Kidney (tissue), 14 donors: Measurements from ENCODE around the gene SPEG. TPM values are rescaled to one million over a fixed set of nuclear protein-coding genes. Genes with fewer than 3 reads are reported as not detected.

ENCODE experiments used
- DNase-seq, 5 donors: peaks; one replicate each; pipeline ENCODE4 v3.0.0-alpha.2; 2013 to 2020
- FAIRE-seq: peaks from 2 replicates; lab custom pipeline; 2012; peaks lifted over from hg19 to GRCh38; lab: Jason Lieb, UNC
- H3K27ac ChIP-seq, 2 donors: one replicate each; pipeline ENCODE4 v1.7.0; 2013; ENCODE audit warnings: low read depth in 2 of 2, low read length in 2 of 2, inconsistent platforms in 1 of 2
- H3K27me3 ChIP-seq: one replicate; pipeline ENCODE4 v1.7.1; 2013; ENCODE audit warnings: low read length, inconsistent platforms; ENCODE audit not compliant: control insufficient read depth, insufficient read depth
- H3K36me3 ChIP-seq, 3 donors: one replicate each; pipeline versions ENCODE4 v1.7.0 to v1.7.1; 2013; ENCODE audit warnings: low read length in 3 of 3, control low read depth in 1 of 3, inconsistent platforms in 1 of 3; ENCODE audit not compliant: insufficient read depth in 3 of 3, control insufficient read depth in 2 of 3
- H3K4me1 ChIP-seq, 3 donors: one replicate each; pipeline versions ENCODE4 v1.7.0 to v1.7.1; 2013; ENCODE audit warnings: low read length in 3 of 3, inconsistent platforms in 1 of 3, low read depth in 1 of 3; ENCODE audit not compliant: control insufficient read depth in 2 of 3, insufficient read depth in 2 of 3
- H3K4me3 ChIP-seq, 3 donors: one replicate each; pipeline versions ENCODE4 v1.7.0 to v1.8.1; 2013; ENCODE audit warnings: low read length in 3 of 3, control low read depth in 1 of 3, inconsistent platforms in 1 of 3
- H3K9ac ChIP-seq, 3 donors: one replicate each; pipeline versions ENCODE4 v1.7.0 to v1.7.1; 2013; ENCODE audit warnings: low read length in 3 of 3, control low read depth in 1 of 3, inconsistent platforms in 1 of 3
- H3K9me3 ChIP-seq, 3 donors: one replicate each; pipeline versions ENCODE4 v1.7.0 to v1.7.1; 2013; ENCODE audit warnings: low read length in 3 of 3, control low read depth in 1 of 3, inconsistent platforms in 1 of 3; ENCODE audit not compliant: control insufficient read depth in 2 of 3, insufficient read depth in 1 of 3
- intact Hi-C: fragments of 100-400 bp; cut with DNase I; formaldehyde crosslinking; loops from one replicate; pipeline ENCODE4 v1.11.1; 2022
- polyA plus RNA-seq: library from polyadenylated mRNA; stranded (reverse); fragments of 350-450 nt; fragmentation: Illumina TruSeq; extraction: RNeasy Lipid Tissue Mini Kit (QIAGEN cat#74804); gene quantifications from one replicate; pipeline ENCODE4 v1.2.3, GENCODE V29; 2014; ENCODE audit warnings: low read depth, low replicate concordance; ENCODE audit not compliant: insufficient read depth
- total RNA-seq: library from RNA; stranded (reverse); fragmentation: NEBNext Ultra II Directional; extraction: Animal tissue kit (Norgen Biotek cat#: 25700); gene quantifications from one replicate; pipeline ENCODE4 v1.2.1, GENCODE V29; 2021
- TF ChIP-seq, protein P1 (sequence below): IDR thresholded peaks from 3 replicates; pipeline ENCODE4 v1.5.1; 2012; ENCODE audit warnings: mild to moderate bottlenecking, moderate library complexity, borderline replicate concordance; ENCODE audit not compliant: insufficient read depth; ENCODE audit errors: extremely low read depth
- donor health status: control.
- donor health status: control.
- donor health status: control.
- donor health status: control.
- donor health status: control.
- donor health status: DM: yes; HTN: yes; CAD: no.
- donor health status: Normal renal cell carcinoma (clear cell type).

The SPEG gene
- total and polyA plus RNA-seq, 2 donors from 2014 or later = 13.1 to 26.6 TPM

GRCh38 chr2:219441451-219442255, 7.0 kb downstream of the SPEG start:
- Histone ChIP-seq H3K9ac (no peak overlapping the region), H3K4me1 (peaks cover 0 to 2% (median 0%) of the 10 kb centered on the region in 3 donors), H3K36me3 (no peaks in the 10 kb centered on the region), H3K4me3 (peak overlapping the region in 1 of 3 donors; percentile 41), H3K9me3 (no peaks in the 10 kb centered on the region), H3K27me3 (no peaks in the 10 kb centered on the region), H3K27ac (no peak overlapping the region)
- TF ChIP-seq, protein P1, sequence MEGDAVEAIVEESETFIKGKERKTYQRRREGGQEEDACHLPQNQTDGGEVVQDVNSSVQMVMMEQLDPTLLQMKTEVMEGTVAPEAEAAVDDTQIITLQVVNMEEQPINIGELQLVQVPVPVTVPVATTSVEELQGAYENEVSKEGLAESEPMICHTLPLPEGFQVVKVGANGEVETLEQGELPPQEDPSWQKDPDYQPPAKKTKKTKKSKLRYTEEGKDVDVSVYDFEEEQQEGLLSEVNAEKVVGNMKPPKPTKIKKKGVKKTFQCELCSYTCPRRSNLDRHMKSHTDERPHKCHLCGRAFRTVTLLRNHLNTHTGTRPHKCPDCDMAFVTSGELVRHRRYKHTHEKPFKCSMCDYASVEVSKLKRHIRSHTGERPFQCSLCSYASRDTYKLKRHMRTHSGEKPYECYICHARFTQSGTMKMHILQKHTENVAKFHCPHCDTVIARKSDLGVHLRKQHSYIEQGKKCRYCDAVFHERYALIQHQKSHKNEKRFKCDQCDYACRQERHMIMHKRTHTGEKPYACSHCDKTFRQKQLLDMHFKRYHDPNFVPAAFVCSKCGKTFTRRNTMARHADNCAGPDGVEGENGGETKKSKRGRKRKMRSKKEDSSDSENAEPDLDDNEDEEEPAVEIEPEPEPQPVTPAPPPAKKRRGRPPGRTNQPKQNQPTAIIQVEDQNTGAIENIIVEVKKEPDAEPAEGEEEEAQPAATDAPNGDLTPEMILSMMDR = no peak
- FAIRE-seq (no peak), DNase-seq (peak; percentile 54 to 83 (median 72))
- intact Hi-C loops = no loop called here

DNA sequence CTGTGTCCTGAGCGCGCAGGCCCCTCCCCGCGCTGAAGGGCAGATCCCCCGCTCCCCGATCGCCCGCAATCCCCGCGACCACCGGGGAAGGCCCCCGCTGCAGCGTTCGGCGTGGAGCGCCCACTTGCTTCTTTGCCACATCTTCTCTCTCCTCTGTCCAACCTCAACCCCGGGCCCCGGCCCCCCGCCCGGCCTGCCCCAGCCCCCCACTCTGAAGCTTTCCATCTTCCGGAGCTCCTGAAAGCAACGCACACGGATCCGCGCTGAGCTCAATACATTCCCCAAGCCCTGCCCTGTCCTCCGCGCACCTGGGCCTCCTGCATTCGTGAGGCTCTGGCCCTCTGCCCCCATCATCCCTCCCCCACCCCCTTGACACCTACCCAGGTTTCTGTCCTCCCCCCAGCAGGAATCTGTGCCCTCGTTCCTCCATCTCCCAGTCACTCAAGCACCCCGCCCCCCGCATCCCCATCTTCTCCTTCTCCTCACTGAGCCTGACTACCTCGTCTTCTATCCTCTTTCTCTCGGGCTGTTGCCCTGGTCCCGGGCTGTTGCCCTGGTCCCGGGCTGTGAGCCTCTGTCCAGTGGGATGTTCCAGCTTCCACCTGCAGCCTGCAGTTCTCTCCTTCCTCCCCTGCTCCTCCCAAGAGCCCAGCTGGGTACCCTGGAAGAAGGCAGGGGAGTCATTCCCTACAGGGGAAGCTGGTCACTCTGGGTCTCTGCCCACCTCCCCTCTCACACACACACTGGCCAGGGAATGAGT, 7.8 kb downstream of the SPEG start:
- intact Hi-C loops = no loop called here
- Histone ChIP-seq H3K9ac (no peak overlapping the region), H3K27me3 (no peaks in the 10 kb centered on the region), H3K9me3 (no peaks in the 10 kb centered on the region), H3K36me3 (no peaks in the 10 kb centered on the region), H3K4me3 (no peak overlapping the region), H3K4me1 (peaks cover 0 to 2% (median 0%) of the 10 kb centered on the region in 3 donors), H3K27ac (no peak overlapping the region)
- TF ChIP-seq, protein P1 = no peak
- no peak for FAIRE-seq
- peak in 2 of 5 donors; percentile 27 to 62 for DNase-seq

GRCh38 chr2:219443016-219443696, 8.5 kb downstream of the SPEG start:
- H3K27ac ChIP-seq = no peak overlapping the region
- DNase-seq (no peak), FAIRE-seq (no peak)
- H3K36me3 ChIP-seq = no peaks in the 10 kb centered on the region
- TF ChIP-seq, protein P1 = no peak
- H3K9ac ChIP-seq = no peak overlapping the region
- H3K4me3 ChIP-seq = no peak overlapping the region
- H3K27me3 ChIP-seq = no peaks in the 10 kb centered on the region
- peaks cover 0 to 2% (median 0%) of the 10 kb centered on the region in 3 donors for H3K4me1 ChIP-seq
- intact Hi-C loops = no loop called here
- H3K9me3 ChIP-seq = no peaks in the 10 kb centered on the region
